ENCODE measurements around the gene PLEKHG4B.
"Not testable (repeated sequence)": the region's sequence is repeated elsewhere in the genome, so short reads cannot be mapped to it uniquely, and the experiment has no call there.

The PLEKHG4B gene

DNA sequence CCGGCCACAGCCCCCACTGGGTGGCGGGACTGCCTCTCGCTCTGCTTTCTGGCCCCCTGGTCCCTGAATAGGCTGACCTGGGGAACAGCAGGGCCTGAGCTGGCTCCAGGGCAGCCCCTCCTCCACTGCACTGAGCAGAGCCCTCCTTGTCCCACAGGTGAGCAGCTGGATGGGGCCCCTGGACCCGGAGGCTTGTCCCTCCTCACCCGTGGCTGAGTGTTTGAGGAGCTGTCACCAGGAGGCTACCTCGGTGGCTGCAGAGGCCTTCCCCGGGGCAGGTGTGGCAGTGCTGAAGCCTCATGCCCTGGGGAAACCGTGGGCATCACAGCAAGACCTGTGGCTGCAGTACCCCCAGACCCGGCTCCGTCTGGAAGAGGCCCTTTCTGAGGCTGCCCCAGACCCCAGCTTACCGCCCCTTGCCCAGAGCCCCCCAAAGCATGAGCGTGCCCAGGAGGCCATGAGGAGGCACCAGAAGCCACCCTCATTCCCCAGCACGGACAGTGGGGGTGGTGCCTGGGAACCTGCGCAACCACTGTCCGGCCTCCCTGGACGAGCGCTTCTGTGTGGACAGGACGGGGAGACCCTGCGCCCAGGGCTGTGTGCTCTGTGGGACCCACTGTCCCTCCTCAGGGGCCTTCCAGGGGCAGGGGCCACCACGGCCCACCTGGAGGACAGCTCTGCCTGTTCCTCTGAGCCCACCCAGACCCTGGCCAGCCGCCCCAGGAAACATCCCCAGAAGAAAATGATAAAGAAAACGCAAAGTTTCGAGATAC, 70.8 kb downstream of the PLEKHG4B start:
- Histone ChIP-seq H3K9ac (ENCODE audit: low read length) (no peak overlapping the region), H3K27ac (ENCODE audit: low read depth, low read length) (no peak overlapping the region), H3K27me3 (ENCODE audit: control insufficient read depth in 1 of 2, insufficient read depth in 2 of 2, low read length in 2 of 2) (peaks cover 0 to 4% of the 10 kb centered on the region in 2 donors), H3K36me3 (ENCODE audit: insufficient read depth, low read length) (no peaks in the 10 kb centered on the region), H3K4me1 (ENCODE audit: insufficient read depth, low read length) (no peaks in the 10 kb centered on the region), H3K9me3 (ENCODE audit: low read length) (no peaks in the 10 kb centered on the region), H3K4me3 (ENCODE audit: low read depth in 1 of 2, low read length in 2 of 2) (no peak overlapping the region)

DNA sequence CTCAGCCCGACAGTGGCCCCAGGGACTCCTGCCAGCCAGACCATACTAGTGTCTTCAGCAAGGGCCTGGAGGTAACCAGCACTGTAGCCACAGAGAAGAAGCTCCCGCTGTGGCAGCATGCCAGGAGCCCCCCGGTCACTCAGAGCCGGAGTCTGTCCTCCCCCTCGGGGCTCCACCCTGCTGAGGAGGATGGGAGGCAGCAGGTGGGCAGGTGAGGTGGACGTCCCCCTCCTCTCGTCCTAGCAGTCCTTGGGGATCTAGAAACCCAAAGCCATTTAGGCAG, 71.3 kb downstream of the PLEKHG4B start:
- Histone ChIP-seq H3K27ac (ENCODE audit: low read depth, low read length) (no peak overlapping the region), H3K9ac (ENCODE audit: low read length) (no peak overlapping the region), H3K4me3 (ENCODE audit: low read depth in 1 of 2, low read length in 2 of 2) (no peak overlapping the region), H3K36me3 (ENCODE audit: insufficient read depth, low read length) (no peaks in the 10 kb centered on the region), H3K27me3 (ENCODE audit: control insufficient read depth in 1 of 2, insufficient read depth in 2 of 2, low read length in 2 of 2) (peaks cover 0 to 4% of the 10 kb centered on the region in 2 donors), H3K4me1 (ENCODE audit: insufficient read depth, low read length) (no peaks in the 10 kb centered on the region), H3K9me3 (ENCODE audit: low read length) (no peaks in the 10 kb centered on the region)

DNA sequence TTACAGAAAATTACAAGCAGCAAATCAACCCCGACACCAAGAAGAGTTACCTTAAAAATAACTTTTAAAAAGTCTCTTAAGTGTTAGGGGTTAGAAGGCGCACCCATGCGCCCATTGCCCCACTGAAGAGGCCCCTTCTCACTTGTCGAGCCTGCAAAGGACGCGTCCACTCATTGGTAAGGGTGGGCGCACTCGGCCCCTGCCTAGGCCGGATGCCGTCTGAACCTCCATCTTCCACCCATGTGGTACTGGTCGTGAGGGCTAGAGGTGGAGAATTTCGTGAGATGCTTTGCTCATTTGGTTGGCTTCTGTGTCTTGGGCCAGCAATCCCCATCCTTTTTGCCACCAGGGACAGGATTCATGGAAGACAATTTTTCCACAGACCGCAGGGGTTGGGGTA, 71.9 kb downstream of the PLEKHG4B start:
- Histone ChIP-seq H3K4me1 (ENCODE audit: insufficient read depth, low read length) (no peaks in the 10 kb centered on the region), H3K36me3 (ENCODE audit: insufficient read depth, low read length) (no peaks in the 10 kb centered on the region), H3K27me3 (ENCODE audit: control insufficient read depth in 1 of 2, insufficient read depth in 2 of 2, low read length in 2 of 2) (no peaks in the 10 kb centered on the region), H3K9ac (ENCODE audit: low read length) (no peak overlapping the region), H3K27ac (ENCODE audit: low read depth, low read length) (no peak overlapping the region), H3K4me3 (ENCODE audit: low read depth in 1 of 2, low read length in 2 of 2) (no peak overlapping the region), H3K9me3 (ENCODE audit: low read length) (no peaks in the 10 kb centered on the region)

DNA sequence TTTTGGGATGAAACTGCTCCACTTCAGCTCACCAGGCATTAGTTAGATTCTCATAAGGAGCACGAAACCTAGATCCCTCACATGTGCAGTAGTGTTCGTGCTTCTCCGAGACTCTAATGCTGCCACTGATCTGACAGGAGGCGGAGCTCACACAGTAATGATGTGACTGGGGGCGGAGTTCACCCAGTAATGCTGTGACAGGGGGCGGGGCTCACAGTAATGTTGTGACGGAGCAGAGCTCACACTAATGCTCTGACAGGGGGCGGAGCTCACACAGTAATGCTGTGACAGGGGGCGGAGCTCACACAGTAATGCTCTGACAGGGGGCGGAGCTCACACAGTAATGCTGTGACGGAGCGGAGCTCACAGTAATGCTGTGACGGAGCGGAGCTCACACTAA, 72.3 kb downstream of the PLEKHG4B start:
- Histone ChIP-seq H3K27ac (ENCODE audit: low read depth, low read length) (no peak overlapping the region), H3K27me3 (ENCODE audit: control insufficient read depth in 1 of 2, insufficient read depth in 2 of 2, low read length in 2 of 2) (no peaks in the 10 kb centered on the region), H3K4me1 (ENCODE audit: insufficient read depth, low read length) (no peaks in the 10 kb centered on the region), H3K9ac (ENCODE audit: low read length) (no peak overlapping the region), H3K36me3 (ENCODE audit: insufficient read depth, low read length) (no peaks in the 10 kb centered on the region), H3K4me3 (ENCODE audit: low read depth in 1 of 2, low read length in 2 of 2) (no peak overlapping the region), H3K9me3 (ENCODE audit: low read length) (no peaks in the 10 kb centered on the region)

DNA sequence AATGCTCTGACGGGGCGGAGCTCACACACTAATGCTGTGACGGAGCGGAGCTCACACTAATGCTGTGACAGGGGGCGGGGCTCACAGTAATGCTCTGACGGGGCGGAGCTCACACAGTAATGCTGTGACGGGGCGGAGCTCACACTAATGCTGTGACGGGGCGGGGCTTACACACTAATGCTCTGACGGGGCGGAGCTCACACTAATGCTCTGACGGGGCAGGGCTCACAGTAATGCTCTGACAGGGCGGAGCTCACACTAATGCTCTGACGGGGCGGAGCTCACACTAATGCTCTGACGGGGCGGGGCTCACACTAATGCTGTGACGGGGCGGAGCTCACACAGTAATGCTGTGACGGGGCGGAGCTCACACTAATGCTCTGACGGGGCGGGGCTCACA, 72.8 kb downstream of the PLEKHG4B start:
- H3K36me3 ChIP-seq (ENCODE audit: insufficient read depth, low read length); H3K27me3 ChIP-seq (ENCODE audit: control insufficient read depth in 1 of 2, insufficient read depth in 2 of 2, low read length in 2 of 2); H3K4me1 ChIP-seq (ENCODE audit: insufficient read depth, low read length); H3K27ac ChIP-seq (ENCODE audit: low read depth, low read length); H3K4me3 ChIP-seq (ENCODE audit: low read depth in 1 of 2, low read length in 2 of 2); H3K9me3 ChIP-seq (ENCODE audit: low read length); H3K9ac ChIP-seq (ENCODE audit: low read length): not testable (repeated sequence)

DNA sequence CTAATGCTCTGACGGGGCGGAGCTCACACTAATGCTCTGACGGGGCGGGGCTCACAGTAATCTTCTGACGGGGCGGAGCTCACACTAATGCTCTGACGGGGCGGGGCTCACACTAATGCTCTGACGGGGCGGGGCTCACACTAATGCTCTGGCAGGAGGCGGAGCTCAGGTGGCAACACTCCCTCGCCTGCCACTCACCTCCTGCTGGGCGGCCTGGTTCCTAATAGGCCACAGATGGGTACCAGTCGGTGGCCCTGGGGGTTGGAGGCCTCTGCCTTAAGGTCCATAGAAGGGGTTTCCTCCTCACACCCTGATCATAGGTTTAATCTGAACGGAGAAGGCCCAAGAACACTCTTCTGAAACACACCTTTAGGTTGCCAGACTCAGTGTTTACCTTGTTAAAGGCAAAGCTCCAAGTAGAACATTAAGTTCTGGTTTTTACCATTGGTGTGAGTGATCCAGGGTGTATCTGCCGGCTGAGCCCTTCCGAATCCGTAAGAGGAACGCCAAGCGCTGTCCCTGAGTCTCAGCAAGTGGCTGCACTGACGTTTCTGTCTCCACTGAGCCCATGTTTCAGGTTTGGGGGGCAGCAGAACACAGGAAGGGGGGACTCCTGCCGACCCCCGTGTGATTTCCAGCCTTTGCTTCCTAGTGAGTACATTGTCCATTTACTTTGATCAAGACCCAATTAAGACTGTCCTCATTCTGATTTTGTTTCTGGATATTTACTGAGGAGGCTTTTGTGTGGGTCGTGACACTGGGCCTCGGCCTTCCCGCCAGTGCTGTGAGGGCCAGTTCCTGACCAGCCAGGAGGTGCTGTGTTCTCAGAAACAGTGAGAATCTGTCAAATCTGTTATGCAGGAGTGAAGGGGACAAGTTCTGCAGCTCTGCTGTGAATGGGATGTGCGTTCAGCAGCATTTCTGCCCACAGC, 74.7 kb downstream of the PLEKHG4B start:
- Histone ChIP-seq H3K9me3 (ENCODE audit: low read length) (no peaks in the 10 kb centered on the region), H3K4me3 (ENCODE audit: low read depth in 1 of 2, low read length in 2 of 2) (no peak overlapping the region), H3K36me3 (ENCODE audit: insufficient read depth, low read length) (no peaks in the 10 kb centered on the region), H3K27ac (ENCODE audit: low read depth, low read length) (no peak overlapping the region), H3K9ac (ENCODE audit: low read length) (no peak overlapping the region), H3K4me1 (ENCODE audit: insufficient read depth, low read length) (no peaks in the 10 kb centered on the region), H3K27me3 (ENCODE audit: control insufficient read depth in 1 of 2, insufficient read depth in 2 of 2, low read length in 2 of 2) (no peaks in the 10 kb centered on the region)

DNA sequence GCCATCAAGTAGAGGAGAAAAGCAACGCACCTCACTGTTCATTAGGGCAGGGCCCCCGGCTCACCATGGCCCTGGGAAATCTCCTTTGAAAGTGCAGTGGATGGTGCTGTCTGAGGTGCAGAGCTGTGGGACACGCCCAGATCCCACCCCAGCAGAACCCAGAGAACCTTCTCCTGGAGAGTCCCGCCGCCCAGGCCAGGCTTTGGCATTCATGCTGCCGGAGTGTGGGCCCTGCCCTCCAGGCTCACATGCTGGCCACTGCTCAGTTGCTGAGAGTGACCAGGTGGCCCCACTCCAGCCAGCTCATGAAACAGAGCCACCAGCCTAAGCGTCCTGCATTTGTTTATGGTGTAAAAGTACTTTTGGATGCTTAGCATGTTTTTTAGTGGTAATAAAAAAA, 75.5 kb downstream of the PLEKHG4B start:
- H3K27ac ChIP-seq (ENCODE audit: low read depth, low read length): no peak overlapping the region
- H3K4me3 ChIP-seq (ENCODE audit: low read depth in 1 of 2, low read length in 2 of 2): no peak overlapping the region
- no peaks in the 10 kb centered on the region for H3K36me3 ChIP-seq (ENCODE audit: insufficient read depth, low read length)
- H3K9ac ChIP-seq (ENCODE audit: low read length): no peak overlapping the region
- H3K9me3 ChIP-seq (ENCODE audit: low read length): no peaks in the 10 kb centered on the region
- no peaks in the 10 kb centered on the region for H3K4me1 ChIP-seq (ENCODE audit: insufficient read depth, low read length)
- no peaks in the 10 kb centered on the region for H3K27me3 ChIP-seq (ENCODE audit: control insufficient read depth in 1 of 2, insufficient read depth in 2 of 2, low read length in 2 of 2)

DNA sequence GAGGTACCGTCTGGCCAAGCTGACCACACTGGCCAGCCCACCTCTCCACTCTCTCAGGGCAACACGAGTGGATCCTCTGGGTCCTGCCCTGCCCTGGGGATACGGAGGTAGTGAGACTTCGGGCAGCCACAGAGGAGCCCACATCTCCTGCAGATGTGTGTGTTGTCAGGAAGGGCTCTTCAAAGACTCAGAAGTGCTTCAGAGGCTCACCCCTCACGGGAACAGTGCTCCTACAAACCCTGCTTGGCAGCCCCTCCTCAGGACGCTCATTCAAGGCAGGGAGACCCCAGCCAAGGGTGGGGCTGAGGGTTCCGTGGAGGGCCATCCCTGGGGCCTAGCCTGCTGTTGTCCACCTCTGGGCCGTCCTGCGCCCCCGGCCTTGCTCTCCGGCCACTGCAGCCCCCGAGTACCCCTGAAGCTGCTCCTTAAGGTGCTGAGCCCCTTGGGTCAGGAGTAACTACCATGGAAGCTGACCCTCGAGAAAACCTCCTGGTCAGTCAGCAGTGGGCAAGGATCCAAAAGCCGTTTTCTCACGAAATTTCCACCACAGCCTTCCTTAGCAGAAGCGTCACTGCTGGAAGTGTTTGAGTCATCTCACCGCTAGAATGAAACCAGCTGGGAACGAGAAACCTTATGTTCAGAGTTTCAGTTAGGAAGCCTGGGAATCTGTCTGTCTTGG, 76.2 kb downstream of the PLEKHG4B start:
- no peaks in the 10 kb centered on the region for H3K27me3 ChIP-seq (ENCODE audit: control insufficient read depth in 1 of 2, insufficient read depth in 2 of 2, low read length in 2 of 2)
- no peaks in the 10 kb centered on the region for H3K9me3 ChIP-seq (ENCODE audit: low read length)
- H3K4me1 ChIP-seq (ENCODE audit: insufficient read depth, low read length): no peaks in the 10 kb centered on the region
- no peak overlapping the region for H3K9ac ChIP-seq (ENCODE audit: low read length)
- no peaks in the 10 kb centered on the region for H3K36me3 ChIP-seq (ENCODE audit: insufficient read depth, low read length)
- H3K27ac ChIP-seq (ENCODE audit: low read depth, low read length): no peak overlapping the region
- no peak overlapping the region for H3K4me3 ChIP-seq (ENCODE audit: low read depth in 1 of 2, low read length in 2 of 2)

DNA sequence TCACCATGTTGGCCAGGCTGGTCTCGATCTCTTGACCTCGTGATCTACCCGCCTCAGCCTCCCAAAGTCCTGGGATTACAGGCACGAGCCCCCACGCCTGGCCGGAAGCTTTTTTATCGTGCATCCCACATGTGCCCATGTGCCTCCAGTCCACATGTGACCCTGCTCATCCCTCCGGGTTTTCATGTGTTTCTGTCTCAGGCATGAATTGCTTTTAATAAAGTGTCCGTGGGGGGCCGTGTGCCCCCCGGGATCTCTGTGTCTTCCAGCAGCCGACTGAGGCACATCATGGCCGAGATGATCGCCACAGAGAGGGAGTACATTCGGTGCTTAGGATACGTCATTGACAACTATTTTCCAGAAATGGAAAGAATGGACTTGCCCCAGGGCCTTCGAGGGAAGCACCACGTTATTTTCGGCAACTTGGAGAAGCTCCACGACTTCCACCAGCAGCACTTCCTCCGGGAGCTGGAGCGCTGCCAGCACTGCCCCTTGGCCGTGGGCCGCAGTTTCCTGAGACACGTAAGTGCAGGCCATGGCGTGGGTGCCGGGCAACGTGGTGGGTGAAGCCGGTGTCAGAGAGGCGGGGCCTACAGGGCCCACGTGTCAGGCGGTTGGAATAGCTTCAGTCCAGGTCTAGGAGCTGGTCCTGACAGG, 77.2 kb downstream of the PLEKHG4B start:
- no peak overlapping the region for H3K9ac ChIP-seq (ENCODE audit: low read length)
- no peak overlapping the region for H3K4me3 ChIP-seq (ENCODE audit: low read depth in 1 of 2, low read length in 2 of 2)
- no peaks in the 10 kb centered on the region for H3K36me3 ChIP-seq (ENCODE audit: insufficient read depth, low read length)
- H3K4me1 ChIP-seq (ENCODE audit: insufficient read depth, low read length): no peaks in the 10 kb centered on the region
- no peaks in the 10 kb centered on the region for H3K27me3 ChIP-seq (ENCODE audit: control insufficient read depth in 1 of 2, insufficient read depth in 2 of 2, low read length in 2 of 2)
- H3K27ac ChIP-seq (ENCODE audit: low read depth, low read length): no peak overlapping the region
- H3K9me3 ChIP-seq (ENCODE audit: low read length): no peaks in the 10 kb centered on the region

DNA sequence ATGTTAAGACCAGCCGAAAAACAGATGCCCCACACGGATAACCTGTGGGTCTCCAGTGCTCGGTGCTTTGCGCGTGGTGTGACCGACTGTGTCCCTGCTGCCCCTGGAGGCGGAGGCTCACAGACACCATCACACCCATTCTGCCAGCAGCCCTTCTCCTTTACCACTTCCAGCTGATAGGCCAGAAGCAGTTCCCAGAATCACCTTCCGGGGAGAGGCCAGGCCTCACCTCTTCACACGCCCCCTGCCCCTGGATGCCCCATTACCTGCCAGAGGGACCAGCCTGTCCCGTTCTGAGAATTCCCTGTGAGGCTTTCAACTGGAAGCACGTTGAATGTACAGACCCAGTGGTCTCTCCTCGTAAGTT, 77.7 kb downstream of the PLEKHG4B start:
- H3K4me1 ChIP-seq (ENCODE audit: insufficient read depth, low read length): no peaks in the 10 kb centered on the region
- no peak overlapping the region for H3K4me3 ChIP-seq (ENCODE audit: low read depth in 1 of 2, low read length in 2 of 2)
- H3K27me3 ChIP-seq (ENCODE audit: control insufficient read depth in 1 of 2, insufficient read depth in 2 of 2, low read length in 2 of 2): no peaks in the 10 kb centered on the region
- H3K9me3 ChIP-seq (ENCODE audit: low read length): no peaks in the 10 kb centered on the region
- no peak overlapping the region for H3K27ac ChIP-seq (ENCODE audit: low read depth, low read length)
- no peak overlapping the region for H3K9ac ChIP-seq (ENCODE audit: low read length)
- H3K36me3 ChIP-seq (ENCODE audit: insufficient read depth, low read length): no peaks in the 10 kb centered on the region
